Astrocyte of the cerebellum (primary cell): ENCODE data around the gene SHC2.

Experiments used
- DNase-seq: peaks from one replicate; pipeline ENCODE4 v3.0.0-alpha.2; 2011; ENCODE audit warnings: low read depth
- H3K4me3 ChIP-seq: 2 replicates; pipeline ENCODE4 v1.5.1; 2011; ENCODE audit warnings: mild to moderate bottlenecking, low read depth, low read length, moderate library complexity
- in situ Hi-C: cut with HindIII; loops from 2 replicates; pipeline ENCODE4 v1.10.0; 2017; ENCODE audit warnings: low sequenced_read_pairs
- TF ChIP-seq, protein P1 (sequence below): IDR thresholded peaks from 2 replicates; pipeline ENCODE4 v1.5.1; 2012; ENCODE audit warnings: low read length, low read depth, moderate library complexity, mild to moderate bottlenecking; ENCODE audit errors: missing control alignments

Gene SHC2

DNA sequence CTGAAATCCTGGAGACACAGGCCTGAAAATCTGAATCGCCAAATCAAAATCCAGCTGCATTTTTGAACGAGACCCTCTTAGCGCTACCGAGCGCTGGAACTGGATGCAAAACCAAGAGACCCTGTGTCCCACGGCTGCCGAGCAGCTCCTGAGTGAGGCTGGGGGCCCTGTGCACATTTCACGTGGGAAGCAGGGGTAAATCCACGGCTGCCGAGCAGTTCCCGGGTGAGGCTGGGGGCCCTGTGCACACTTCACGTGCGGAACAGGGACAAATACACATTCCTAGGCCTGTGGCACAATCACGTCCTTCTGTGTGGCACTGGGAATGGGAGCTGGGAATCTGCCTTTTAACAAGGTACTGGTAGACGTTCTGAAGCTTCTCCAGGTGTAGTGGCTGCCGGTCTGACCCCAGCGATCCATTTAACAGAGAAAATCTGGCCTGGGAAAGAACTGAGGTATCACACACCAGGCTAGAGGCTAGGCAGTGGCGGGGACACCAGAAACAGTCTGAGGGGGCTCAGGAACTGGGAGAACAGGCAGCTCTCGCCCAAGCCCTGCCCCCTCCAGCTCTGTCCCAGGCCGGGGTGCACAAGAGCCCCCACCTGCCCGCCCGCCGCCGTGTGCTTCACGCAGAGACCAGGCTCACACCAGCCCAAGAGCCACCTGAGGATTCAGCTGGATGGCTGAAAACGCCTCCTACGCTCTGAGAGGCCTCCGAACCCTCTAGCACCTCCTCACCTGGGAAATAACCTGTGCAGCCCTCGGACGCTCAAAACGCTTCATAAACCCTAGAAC lies 40.9 kb downstream of the SHC2 start:
- in situ Hi-C loops, result no loop called here
- no peak overlapping the region for H3K4me3 ChIP-seq
- no peak for DNase-seq
- TF ChIP-seq, protein P1, sequence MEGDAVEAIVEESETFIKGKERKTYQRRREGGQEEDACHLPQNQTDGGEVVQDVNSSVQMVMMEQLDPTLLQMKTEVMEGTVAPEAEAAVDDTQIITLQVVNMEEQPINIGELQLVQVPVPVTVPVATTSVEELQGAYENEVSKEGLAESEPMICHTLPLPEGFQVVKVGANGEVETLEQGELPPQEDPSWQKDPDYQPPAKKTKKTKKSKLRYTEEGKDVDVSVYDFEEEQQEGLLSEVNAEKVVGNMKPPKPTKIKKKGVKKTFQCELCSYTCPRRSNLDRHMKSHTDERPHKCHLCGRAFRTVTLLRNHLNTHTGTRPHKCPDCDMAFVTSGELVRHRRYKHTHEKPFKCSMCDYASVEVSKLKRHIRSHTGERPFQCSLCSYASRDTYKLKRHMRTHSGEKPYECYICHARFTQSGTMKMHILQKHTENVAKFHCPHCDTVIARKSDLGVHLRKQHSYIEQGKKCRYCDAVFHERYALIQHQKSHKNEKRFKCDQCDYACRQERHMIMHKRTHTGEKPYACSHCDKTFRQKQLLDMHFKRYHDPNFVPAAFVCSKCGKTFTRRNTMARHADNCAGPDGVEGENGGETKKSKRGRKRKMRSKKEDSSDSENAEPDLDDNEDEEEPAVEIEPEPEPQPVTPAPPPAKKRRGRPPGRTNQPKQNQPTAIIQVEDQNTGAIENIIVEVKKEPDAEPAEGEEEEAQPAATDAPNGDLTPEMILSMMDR, result no peak

DNA sequence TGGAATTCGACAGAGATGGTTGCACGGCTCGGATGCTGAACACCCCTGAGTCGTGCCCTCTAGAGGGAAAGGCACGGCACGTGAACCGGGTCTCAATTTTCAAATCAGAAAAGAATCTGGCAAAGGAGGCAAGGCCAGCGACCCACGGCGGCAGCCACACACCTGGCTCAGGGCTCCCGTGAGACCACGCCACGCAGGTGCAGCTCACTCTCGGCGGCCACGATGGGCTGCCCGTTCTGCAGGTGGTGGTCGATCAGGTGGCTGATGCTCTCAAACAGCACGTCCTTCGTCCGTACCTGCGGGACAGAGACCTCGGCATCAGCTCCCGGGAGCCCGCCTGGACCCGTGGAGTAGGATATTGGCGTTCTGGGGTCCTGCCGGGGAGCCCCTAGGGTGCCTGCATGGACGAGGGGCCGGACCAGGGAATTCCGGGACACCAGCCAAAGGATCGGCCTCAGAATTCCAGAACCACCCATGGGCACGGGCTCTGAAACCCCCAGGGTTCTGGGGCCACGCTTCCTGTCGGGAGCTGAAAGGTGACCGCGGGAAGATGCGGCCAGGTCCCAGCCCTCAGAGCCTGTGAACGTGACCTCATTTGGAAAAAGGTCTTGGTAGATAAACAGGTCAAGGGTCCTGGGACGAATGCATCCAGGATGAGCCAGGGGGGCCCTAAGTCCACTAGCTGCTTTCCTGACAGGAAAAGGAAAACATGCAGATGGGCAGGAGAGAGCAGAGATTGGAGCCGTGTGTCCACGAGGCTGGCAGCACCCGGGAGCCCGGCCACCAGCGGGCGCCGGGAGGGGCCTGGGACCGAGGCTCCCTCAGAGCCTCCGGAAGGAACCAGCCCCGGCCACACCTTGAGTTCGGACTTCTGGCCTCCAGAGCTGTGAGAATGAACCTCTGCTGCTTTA lies 41.8 kb downstream of the SHC2 start:
- no peak for DNase-seq
- in situ Hi-C loops, result no loop called here
- TF ChIP-seq, protein P1, result no peak
- no peak overlapping the region for H3K4me3 ChIP-seq

DNA sequence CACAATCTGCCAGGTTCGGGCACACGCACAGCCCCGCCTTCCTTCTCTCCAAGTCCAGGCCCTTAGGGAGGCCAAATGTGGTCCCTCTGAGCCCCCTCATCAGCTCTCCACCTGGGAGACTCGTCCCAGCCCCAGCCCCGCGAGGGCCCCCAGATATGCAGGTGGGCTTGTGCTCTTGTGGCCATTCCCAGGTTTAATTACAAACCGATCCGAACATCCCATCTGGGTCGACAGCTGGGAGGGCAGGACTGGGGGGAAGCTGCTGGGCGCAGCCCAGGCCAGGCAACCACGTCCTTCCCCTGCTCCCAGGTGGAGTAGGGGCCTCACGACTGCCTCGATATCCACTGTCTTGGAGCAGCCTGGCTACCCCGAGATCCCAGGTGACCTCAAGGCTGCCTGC lies 44.4 kb downstream of the SHC2 start:
- H3K4me3 ChIP-seq, result no peak overlapping the region
- TF ChIP-seq, protein P1, result no peak
- in situ Hi-C loops, result no loop called here
- no peak for DNase-seq

DNA sequence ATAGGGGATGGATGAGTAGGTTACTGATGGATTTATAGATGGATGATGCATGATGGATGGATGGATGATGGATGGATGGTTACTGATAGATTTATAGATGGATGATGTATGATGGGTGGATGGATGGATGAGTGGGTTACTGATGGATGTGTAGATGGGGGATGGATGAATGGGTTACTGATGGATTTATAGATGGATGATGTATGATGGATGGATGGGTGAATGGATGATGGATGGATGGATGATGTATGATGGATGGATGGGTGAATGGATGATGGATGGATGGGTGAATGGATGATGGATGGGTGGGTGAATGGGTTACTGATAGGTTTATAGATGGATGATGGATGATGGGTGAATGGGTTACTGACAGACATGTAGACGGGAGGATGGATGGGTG lies 45.5 kb downstream of the SHC2 start:
- TF ChIP-seq, protein P1, result no peak
- in situ Hi-C loops, result no loop called here
- no peak for DNase-seq
- no peak overlapping the region for H3K4me3 ChIP-seq

DNA sequence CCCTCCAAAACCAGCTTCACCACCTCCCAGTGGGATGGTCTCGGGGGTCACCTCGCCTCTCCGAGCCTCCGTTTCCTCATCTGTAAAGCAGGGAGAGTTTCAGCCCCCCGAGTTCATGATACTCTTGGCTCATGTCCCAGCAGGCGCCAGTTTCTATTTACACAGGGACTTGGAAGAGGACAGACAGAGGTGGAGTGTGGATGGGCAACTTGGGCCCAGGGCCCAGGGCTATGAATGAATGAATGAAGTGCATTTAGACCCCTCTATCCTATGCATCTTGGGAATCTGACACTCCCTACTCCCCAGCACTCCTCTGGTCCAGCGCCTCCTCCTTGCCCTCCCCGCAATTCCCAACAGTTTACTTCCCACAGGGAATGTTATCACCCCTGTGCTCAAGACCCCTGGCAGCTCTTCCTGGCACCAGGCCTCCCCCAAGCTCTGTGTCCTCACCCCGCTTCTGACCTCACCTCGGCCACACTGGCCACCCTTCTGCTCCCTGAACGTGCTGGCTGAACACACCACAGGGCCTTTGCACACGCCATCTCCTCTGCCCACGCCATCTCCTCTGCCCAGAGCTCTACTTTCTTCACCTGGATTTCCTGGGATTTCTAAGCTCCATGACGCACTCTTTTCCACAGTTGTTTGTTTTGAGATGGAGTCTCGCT lies 46.9 kb downstream of the SHC2 start:
- in situ Hi-C loops, result no loop called here

More for the DNA sequence above, 46.9 kb downstream of the SHC2 start:
- TF ChIP-seq, protein P1, result no peak
- no peak overlapping the region for H3K4me3 ChIP-seq
- no peak for DNase-seq
